GM19099 (cell line): ENCODE measurements around the gene HMMR.

ENCODE experiments used
- POLR2A ChIP-seq: IDR thresholded peaks from 3 replicates; pipeline ENCODE4 v1.6.1; 2011; ENCODE audit warnings: low read depth; ENCODE audit not compliant: insufficient read length; ENCODE audit errors: extremely low read depth

HMMR gene

GRCh38 chr5:163532171-163533084, 72.0 kb downstream of the HMMR start:
- TF ChIP-seq POLR2A = no peak

GRCh38 chr5:163533223-163533622, 72.8 kb downstream of the HMMR start:
- TF ChIP-seq POLR2A = no peak

- TF ChIP-seq POLR2A = no peak
Observed at GRCh38 chr5:163534492-163535094, 74.2 kb downstream of the HMMR start.

- TF ChIP-seq POLR2A = no peak
Observed at GRCh38 chr5:163535290-163535689, 74.9 kb downstream of the HMMR start.

- no peak for TF ChIP-seq POLR2A
Observed at GRCh38 chr5:163540696-163541095, 80.3 kb downstream of the HMMR start.
